Measurements from ENCODE around the gene CHCHD3. TPM values are rescaled to one million over a fixed set of nuclear protein-coding genes. Genes with fewer than 3 reads are reported as not detected.

The CHCHD3 gene
- total and polyA plus RNA-seq, 2 of the 4 experiments (the other 2 are of a cell fraction): 56.9 to 141 TPM

- intact Hi-C loops (cut with micrococcal nuclease): no loop called here
- POLR2A ChIA-PET (ENCODE audit: unreplicated experiment): no interaction called here
- ATAC-seq (ENCODE audit: low read depth): no peak
Observed at GRCh38 chr7:132830941-132831340, 250.9 kb downstream of the CHCHD3 start.

More at GRCh38 chr7:132830941-132831340, 250.9 kb downstream of the CHCHD3 start:
- in situ Hi-C loops (cut with MboI; ENCODE audit: low sequenced_read_pairs) (no loop called here), dilution Hi-C loops (cut with HindIII; ENCODE audit: low sequenced_read_pairs, unreplicated experiment) (no loop called here)
- Histone ChIP-seq H2BK15ac (ENCODE audit: low read depth, low read length) (no peak overlapping the region), H3K4ac (ENCODE audit: low read depth, low read length) (no peak overlapping the region), H2AK9ac (replicated peaks; ENCODE audit: low read depth, low read length, poor library complexity) (no peak overlapping the region), H3K4me3 (ENCODE audit: insufficient read depth, low read depth, low read length) (no peak overlapping the region), H2BK5ac (ENCODE audit: low read depth, low read length, poor library complexity, severe bottlenecking) (no peak overlapping the region), H4K8ac (ENCODE audit: low read depth in 2 of 2, low read length in 2 of 2) (no peak overlapping the region), H2AFZ (replicated peaks; ENCODE audit: low read length, poor library complexity) (no peak overlapping the region), H2BK20ac (ENCODE audit: low read depth, low read length) (no peak overlapping the region), H3K9me3 (ENCODE audit: control insufficient read depth, insufficient read depth, low read length) (no peaks in the 10 kb centered on the region), H3K18ac (ENCODE audit: low read depth, low read length) (no peak overlapping the region), H2AK5ac (ENCODE audit: low read depth, low read length) (no peak overlapping the region), H3K4me1 (ENCODE audit: control insufficient read depth, insufficient read depth, low read length) (no peaks in the 10 kb centered on the region), H4K91ac (ENCODE audit: insufficient read depth, low read depth, low read length) (no peak overlapping the region), H3K27me3 (ENCODE audit: control insufficient read depth, insufficient read depth, low read length) (no peaks in the 10 kb centered on the region), H4K5ac (ENCODE audit: low read depth, low read length) (no peak overlapping the region), H3K23ac (ENCODE audit: low read depth, low read length) (no peak overlapping the region), H3K79me1 (ENCODE audit: low read depth in 1 of 2, low read length in 2 of 2) (peaks cover 2% of the 10 kb centered on the region in 2 experiments; a peak in 2 of 4 replicates), H3K14ac (replicated peaks; ENCODE audit: low read depth, low read length) (no peak overlapping the region), H3K56ac (ENCODE audit: extremely low read depth, insufficient read depth, low read length) (no peak overlapping the region), H3K4me2 (ENCODE audit: low read depth, low read length) (no peak overlapping the region), H3K36me3 (ENCODE audit: control insufficient read depth, insufficient read depth, low read length) (0 out of 2 replicates have a peak, but pooled peaks cover 1% of the 10 kb centered on the region), H3K9me1 (ENCODE audit: insufficient read depth, low read length) (no peaks in the 10 kb centered on the region), H3K9ac (ENCODE audit: low read depth, low read length) (no peak overlapping the region), H4K20me1 (ENCODE audit: insufficient read depth, low read length) (no peaks in the 10 kb centered on the region), H2BK120ac (ENCODE audit: low read depth, low read length) (no peak overlapping the region), H3K27ac (ENCODE audit: insufficient read depth, low read length) (no peak overlapping the region)
- TF ChIP-seq RCOR1 (IDR thresholded peaks at IDR 0.05; ENCODE audit: insufficient replicate concordance, low read length) (no peak), CEBPB (IDR thresholded peaks at IDR 0.05; ENCODE audit: low read depth, low read length) (no peak), MXI1 (IDR thresholded peaks at IDR 0.05; ENCODE audit: borderline replicate concordance, low read depth, low read length) (no peak), NFE2L2 (IDR thresholded peaks at IDR 0.05; ENCODE audit: low read depth, low read length) (no peak), SMC3 (IDR thresholded peaks at IDR 0.05; ENCODE audit: low read depth, low read length) (no peak), RAD21 (IDR thresholded peaks at IDR 0.05; ENCODE audit: low read length) (no peak), FOS (IDR thresholded peaks at IDR 0.05; ENCODE audit: low read depth, low read length) (no peak), BHLHE40 (IDR thresholded peaks at IDR 0.05; ENCODE audit: low read depth, low read length) (no peak), MAZ (IDR thresholded peaks at IDR 0.05; ENCODE audit: borderline replicate concordance, low read depth, low read length) (no peak), RFX5 (IDR thresholded peaks at IDR 0.05; ENCODE audit: low read depth, low read length) (no peak), CHD1 (IDR thresholded peaks at IDR 0.05; ENCODE audit: low read depth, low read length) (no peak)
- TF ChIP-seq, protein P1, sequence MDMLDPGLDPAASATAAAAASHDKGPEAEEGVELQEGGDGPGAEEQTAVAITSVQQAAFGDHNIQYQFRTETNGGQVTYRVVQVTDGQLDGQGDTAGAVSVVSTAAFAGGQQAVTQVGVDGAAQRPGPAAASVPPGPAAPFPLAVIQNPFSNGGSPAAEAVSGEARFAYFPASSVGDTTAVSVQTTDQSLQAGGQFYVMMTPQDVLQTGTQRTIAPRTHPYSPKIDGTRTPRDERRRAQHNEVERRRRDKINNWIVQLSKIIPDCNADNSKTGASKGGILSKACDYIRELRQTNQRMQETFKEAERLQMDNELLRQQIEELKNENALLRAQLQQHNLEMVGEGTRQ (IDR thresholded peaks at IDR 0.05; ENCODE audit: low read depth, low read length): no peak
- TF ChIP-seq, protein P2, sequence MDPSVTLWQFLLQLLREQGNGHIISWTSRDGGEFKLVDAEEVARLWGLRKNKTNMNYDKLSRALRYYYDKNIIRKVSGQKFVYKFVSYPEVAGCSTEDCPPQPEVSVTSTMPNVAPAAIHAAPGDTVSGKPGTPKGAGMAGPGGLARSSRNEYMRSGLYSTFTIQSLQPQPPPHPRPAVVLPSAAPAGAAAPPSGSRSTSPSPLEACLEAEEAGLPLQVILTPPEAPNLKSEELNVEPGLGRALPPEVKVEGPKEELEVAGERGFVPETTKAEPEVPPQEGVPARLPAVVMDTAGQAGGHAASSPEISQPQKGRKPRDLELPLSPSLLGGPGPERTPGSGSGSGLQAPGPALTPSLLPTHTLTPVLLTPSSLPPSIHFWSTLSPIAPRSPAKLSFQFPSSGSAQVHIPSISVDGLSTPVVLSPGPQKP (IDR thresholded peaks at IDR 0.05; ENCODE audit: borderline replicate concordance, low read depth, low read length): no peak
- WGBS, 2 experiments (ENCODE audit: extremely low coverage in 2 of 2, insufficient read length in 1 of 2): no CpG with 5 or more reads among the region's 2 CpGs
- CTCF ChIA-PET: no interaction called here
- no peak for DNase-seq
- no TSS peak for BruUV-seq (replicated peaks)
